Right lobe of liver (tissue), 6 donors: ENCODE data around the gene ALDH2. TPM values are rescaled to one million over a fixed set of nuclear protein-coding genes. Genes with fewer than 3 reads are reported as not detected.

Source experiments
- ATAC-seq, 4 donors: fragments of 200-7000 bp; cut with Tn5 transposase; one replicate each; pipeline ENCODE4 v1.9.1; 2020; ENCODE audit warnings: mild to moderate bottlenecking in 4 of 4, moderate library complexity in 4 of 4
- DNase-seq, 3 donors: peaks; one replicate each; pipeline ENCODE4 v3.0.0-alpha.2; 2020
- H3K27ac ChIP-seq, 3 donors: fragments of 200-600 bp; one replicate each; pipeline ENCODE4 v1.8.0; 2022
- H3K27me3 ChIP-seq, 2 donors: fragments of 200-600 bp; one replicate each; pipeline ENCODE4 v1.8.0; 2022
- H3K36me3 ChIP-seq, 4 donors: fragments of 200-600 bp; sonication (generic) in 1 of 4; one replicate each; pipeline versions ENCODE4 v1.5.1 to v1.8.0; 2017 to 2022; ENCODE audit warnings: control low read depth in 1 of 4
- H3K4me1 ChIP-seq, 4 donors: fragments of 200-600 bp; sonication (generic) in 1 of 4; one replicate each; pipeline versions ENCODE4 v1.5.1 to v1.8.0; 2017 to 2022; ENCODE audit warnings: control low read depth in 1 of 4
- H3K4me3 ChIP-seq, 3 donors: fragments of 200-600 bp; one replicate each; pipeline ENCODE4 v1.8.0; 2022
- H3K9me3 ChIP-seq, 4 donors: fragments of 200-600 bp; sonication (generic) in 1 of 4; one replicate each; pipeline versions ENCODE4 v1.5.1 to v1.8.0; 2017 to 2022; ENCODE audit warnings: control low read depth in 1 of 4
- CTCF ChIP-seq, 4 donors: fragments of 200-600 bp in 3 of 4; fragments of 450-650 bp in 1 of 4; IDR thresholded peaks; one replicate each; pipeline versions ENCODE4 v1.5.1 to v1.8.0; 2016 to 2022; ENCODE audit warnings: antibody characterized with exemption in 4 of 4, mild to moderate bottlenecking in 2 of 4
- POLR2A ChIP-seq: fragments of 450-650 bp; IDR thresholded peaks from one replicate; pipeline ENCODE4 v1.6.1; 2017; ENCODE audit warnings: antibody characterized with exemption, mild to moderate bottlenecking
- WGBS: methylation state at CpG from one replicate; pipeline ENCODE4 v1.1.6; 2018; ENCODE audit warnings: low coverage, low lambda C conversion rate; ENCODE audit not compliant: insufficient coverage; ENCODE audit errors: missing lambda C conversion rate; 5-methylcytosine and 5-hydroxymethylcytosine counted together
- intact Hi-C, 2 donors: fragments of 100-400 bp; cut with DNase I; formaldehyde crosslinking; loops; one replicate each; pipeline versions ENCODE4 v1.11.2 to v1.14.1; 2022
- total RNA-seq, 6 experiments: library from RNA; depleted of rRNA in 2 of 6; stranded (reverse); fragments of >200 nt in 2 of 6; fragmentation: NEBNext Ultra II Directional in 3 of 6; extraction: Animal tissue kit (Norgen Biotek cat#: 25700) in 3 of 6; gene quantifications; one replicate each; pipeline versions ENCODE4 v1.1.0 to v1.2.4, GENCODE V29; 2016 to 2023
- donor health status: DM: no; HTN: yes; CAD: no.
- donor health status: DM: no; HTN: no; CAD: no.
- donor health status: DM: no; HTN: no; CAD: no.
- donor health status: DM: no; HTN: yes; CAD: no.
- donor health status: DM: no; HTN: yes; CAD: no.

Gene ALDH2
- total RNA-seq, 6 experiments from 2014 or later = 287 to 1,060 (median 749) TPM

GRCh38 chr12:111757361-111758119 lies 9.2 kb upstream of the ALDH2 start:
- Histone ChIP-seq H3K9me3 (no peaks in the 10 kb centered on the region), H3K4me3 (no peak overlapping the region), H3K36me3 (peaks cover 0 to 5% (median 0%) of the 10 kb centered on the region in 4 donors), H3K27me3 (no peaks in the 10 kb centered on the region), H3K27ac (peak overlapping the region in 2 of 3 donors; percentile 50 to 63), H3K4me1 (peaks cover 0 to 31% (median 10%) of the 10 kb centered on the region in 4 donors)
- intact Hi-C loops = loop anchor here in 1 of 2 donors (10.0 kb wide), 1 partner anchor 57 kb away; no protein-coding TSS in a partner anchor
- DNase-seq (peak; percentile 58 to 72 (median 65)), ATAC-seq (peak; percentile 33 to 62 (median 47))
- WGBS = 34% methylated on average over 6 of the region's 15 CpGs
- TF ChIP-seq POLR2A = no peak
- no peak for TF ChIP-seq CTCF (IDR thresholded peaks at IDR 0.05)

DNA sequence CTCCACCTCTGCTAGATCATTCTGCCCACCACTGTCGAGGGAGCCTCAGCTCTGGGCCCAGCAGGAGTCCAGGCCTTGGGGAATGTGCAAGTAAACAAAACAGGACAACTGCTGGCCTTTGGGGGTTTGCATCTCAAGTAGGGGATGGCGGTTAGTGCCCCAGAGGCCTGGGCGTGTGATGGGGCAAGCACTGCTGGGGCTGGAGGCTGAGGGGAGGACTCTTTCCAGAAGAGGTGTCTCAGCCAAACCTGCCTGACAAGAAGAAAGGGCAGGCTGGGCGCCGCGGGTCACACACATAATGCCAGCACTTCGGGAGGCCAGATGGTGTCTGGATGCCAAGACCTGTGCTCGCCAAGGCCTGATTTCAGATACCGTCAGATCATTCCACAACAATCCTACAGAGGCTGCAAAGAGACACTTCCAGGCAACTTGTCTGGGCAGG lies 8.6 kb upstream of the ALDH2 start:
- Histone ChIP-seq H3K27ac (peak overlapping the region in 2 of 3 donors; percentile 50 to 63), H3K9me3 (no peaks in the 10 kb centered on the region), H3K27me3 (no peaks in the 10 kb centered on the region), H3K4me3 (no peak overlapping the region), H3K4me1 (peaks cover 0 to 29% (median 8%) of the 10 kb centered on the region in 4 donors), H3K36me3 (peaks cover 0 to 5% (median 0%) of the 10 kb centered on the region in 4 donors)
- WGBS = 45% methylated on average over 2 of the region's 9 CpGs
- TF ChIP-seq CTCF (IDR thresholded peaks at IDR 0.05) (no peak), POLR2A (no peak)
- intact Hi-C loops = loop anchor here in 1 of 2 donors (10.0 kb wide), 1 partner anchor 57 kb away; no protein-coding TSS in a partner anchor
- ATAC-seq (peak; percentile 35 to 78 (median 66)), DNase-seq (peak in 2 of 3 donors; percentile 79 to 82)

DNA sequence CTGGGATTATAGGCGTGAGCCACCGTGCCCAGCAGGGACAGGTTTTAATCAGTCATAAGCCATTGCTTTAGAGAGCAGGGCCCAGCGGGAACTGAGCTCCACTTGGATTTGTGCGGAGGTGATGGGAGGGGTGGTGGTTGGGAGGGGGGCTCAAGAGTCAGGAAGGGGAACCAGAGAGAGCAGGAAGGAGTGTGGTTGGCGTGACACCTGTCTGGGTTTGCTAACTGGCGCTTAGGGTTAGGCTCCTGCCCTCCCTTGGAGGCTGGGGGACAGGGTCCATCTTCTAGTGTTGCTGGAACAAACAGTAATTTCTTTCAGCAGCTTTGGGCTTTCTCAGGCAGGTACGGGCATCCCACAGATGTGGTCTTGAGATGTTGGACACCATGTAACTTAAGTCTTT lies 7.5 kb upstream of the ALDH2 start:
- 59% methylated on average over 6 of the region's 7 CpGs for WGBS
- Histone ChIP-seq H3K4me3 (no peak overlapping the region), H3K27ac (no peak overlapping the region), H3K27me3 (no peaks in the 10 kb centered on the region), H3K4me1 (peaks cover 0 to 23% (median 8%) of the 10 kb centered on the region in 4 donors), H3K36me3 (peaks cover 0 to 5% (median 0%) of the 10 kb centered on the region in 4 donors), H3K9me3 (no peaks in the 10 kb centered on the region)
- intact Hi-C loops = loop anchor here in 1 of 2 donors (10.0 kb wide), 1 partner anchor 56 kb away; no protein-coding TSS in a partner anchor
- DNase-seq (no peak), ATAC-seq (no peak)
- TF ChIP-seq POLR2A = no peak
- no peak for TF ChIP-seq CTCF (IDR thresholded peaks at IDR 0.05)

- WGBS = 100% methylated on average over 2 of the region's 9 CpGs
Observed at GRCh38 chr12:111759991-111760390, 6.7 kb upstream of the ALDH2 start.

More at GRCh38 chr12:111759991-111760390, 6.7 kb upstream of the ALDH2 start:
- Histone ChIP-seq H3K36me3 (peaks cover 0 to 5% (median 0%) of the 10 kb centered on the region in 4 donors), H3K9me3 (no peaks in the 10 kb centered on the region), H3K4me3 (no peak overlapping the region), H3K27me3 (no peaks in the 10 kb centered on the region), H3K4me1 (peaks cover 0 to 23% (median 8%) of the 10 kb centered on the region in 4 donors), H3K27ac (no peak overlapping the region)
- TF ChIP-seq CTCF (IDR thresholded peaks at IDR 0.05) = no peak
- TF ChIP-seq POLR2A = no peak
- intact Hi-C loops = loop anchor here in 1 of 2 donors (10.0 kb wide), 1 partner anchor 55 kb away; no protein-coding TSS in a partner anchor
- DNase-seq (no peak), ATAC-seq (no peak)
